Caco-2 (cell line): ENCODE results near the gene OPA1. TPM values are rescaled to one million over a fixed set of nuclear protein-coding genes. Genes with fewer than 3 reads are reported as not detected.

Experiments used
- BruUV-seq: library from RNA; stranded (reverse); fragments of 400-500 nt; replicated peaks from 2 replicates; lab custom pipeline; 2021; lab: Mats Ljungman, UMichigan
- CTCF ChIA-PET: fragments of 300-600 bp; sonication (Branson Sonifier 250); formaldehyde crosslinking; loops from one replicate; lab custom pipeline; 2022; ENCODE audit warnings: antibody characterized with exemption; lab: Charles Lee
- POLR2A ChIA-PET: fragments of 300-600 bp; sonication (Branson Sonifier 250); formaldehyde crosslinking; loops from one replicate; lab custom pipeline; 2022; ENCODE audit warnings: antibody characterized with exemption; lab: Charles Lee
- DNase-seq, 2 experiments: peaks; one replicate each; pipeline versions ENCODE4 v3.0.0 to v3.0.0-alpha.2; 2020 to 2022
- H3K27me3 ChIP-seq: replicated peaks from 2 replicates; pipeline ENCODE4 v1.6.0; 2011; ENCODE audit warnings: low read length; ENCODE audit not compliant: control insufficient read depth, insufficient read depth
- H3K36me3 ChIP-seq: 2 replicates; pipeline ENCODE4 v1.5.1; 2011; ENCODE audit warnings: low read length; ENCODE audit not compliant: control insufficient read depth, insufficient read depth
- H3K4me1 ChIP-seq: fragments of 250-450 bp; sonication (Bioruptor Pico); 2 replicates; pipeline ENCODE4 v1.5.1; 2020; ENCODE audit warnings: mild to moderate bottlenecking
- H3K4me3 ChIP-seq: 2 replicates; pipeline ENCODE4 v1.5.1; 2011; ENCODE audit warnings: low read depth, mild to moderate bottlenecking, control low read depth, low read length
- H3K9me3 ChIP-seq: fragments of 250-450 bp; sonication (Bioruptor Pico); 2 replicates; pipeline ENCODE4 v1.5.1; 2020; ENCODE audit warnings: mild to moderate bottlenecking, moderate library complexity
- H3K27ac Mint-ChIP-seq: one replicate; pipeline ENCODE4 v1.8.0; 2022; ENCODE audit warnings: mixed read lengths; ENCODE audit not compliant: unreplicated experiment
- H3K27me3 Mint-ChIP-seq: one replicate; pipeline ENCODE4 v1.8.0; 2022; ENCODE audit warnings: mixed read lengths; ENCODE audit not compliant: insufficient read depth, unreplicated experiment
- H3K36me3 Mint-ChIP-seq: one replicate; pipeline ENCODE4 v1.8.0; 2022; ENCODE audit warnings: mild to moderate bottlenecking, mixed read lengths; ENCODE audit not compliant: insufficient read depth, unreplicated experiment
- H3K4me1 Mint-ChIP-seq: one replicate; pipeline ENCODE4 v1.8.0; 2022; ENCODE audit warnings: low read depth, mixed read lengths; ENCODE audit not compliant: unreplicated experiment
- H3K4me3 Mint-ChIP-seq: one replicate; pipeline ENCODE4 v1.8.0; 2022; ENCODE audit warnings: mild to moderate bottlenecking, moderate library complexity, mixed read lengths; ENCODE audit not compliant: unreplicated experiment
- H3K9me3 Mint-ChIP-seq: one replicate; pipeline ENCODE4 v1.8.0; 2022; ENCODE audit warnings: mixed read lengths; ENCODE audit not compliant: unreplicated experiment
- intact Hi-C: fragments of 100-400 bp; cut with micrococcal nuclease; formaldehyde crosslinking; loops from one replicate; pipeline ENCODE4 v1.10.0; 2022; ENCODE audit not compliant: unreplicated experiment
- total RNA-seq: library from RNA; stranded (reverse); gene quantifications from 2 replicates; pipeline ENCODE4 v1.2.3, GENCODE V29; 2022
- TF ChIP-seq, protein P1 (sequence below), 2 experiments: fragments of 200-600 bp in 1 of 2; IDR thresholded peaks; 1 replicate in 1 of 2; 2 replicates in 1 of 2; pipeline versions ENCODE4 v1.5.1 to v1.8.0; 2011 to 2022; ENCODE audit warnings: antibody characterized with exemption in 1 of 2, control low read depth in 1 of 2, inconsistent platforms in 1 of 2, low read depth in 1 of 2, low read length in 1 of 2, mild to moderate bottlenecking in 1 of 2, moderate library complexity in 1 of 2; ENCODE audit not compliant: insufficient read depth in 1 of 2, severe bottlenecking in 1 of 2, unreplicated experiment in 1 of 2

OPA1 gene
- total RNA-seq, 1 experiment from 2014 or later = 61.4 TPM

GRCh38 chr3:193710286-193711165 is 117.5 kb downstream of the OPA1 start:
- no peaks in the 10 kb centered on the region for H3K27me3 Mint-ChIP-seq
- TF ChIP-seq, protein P1, sequence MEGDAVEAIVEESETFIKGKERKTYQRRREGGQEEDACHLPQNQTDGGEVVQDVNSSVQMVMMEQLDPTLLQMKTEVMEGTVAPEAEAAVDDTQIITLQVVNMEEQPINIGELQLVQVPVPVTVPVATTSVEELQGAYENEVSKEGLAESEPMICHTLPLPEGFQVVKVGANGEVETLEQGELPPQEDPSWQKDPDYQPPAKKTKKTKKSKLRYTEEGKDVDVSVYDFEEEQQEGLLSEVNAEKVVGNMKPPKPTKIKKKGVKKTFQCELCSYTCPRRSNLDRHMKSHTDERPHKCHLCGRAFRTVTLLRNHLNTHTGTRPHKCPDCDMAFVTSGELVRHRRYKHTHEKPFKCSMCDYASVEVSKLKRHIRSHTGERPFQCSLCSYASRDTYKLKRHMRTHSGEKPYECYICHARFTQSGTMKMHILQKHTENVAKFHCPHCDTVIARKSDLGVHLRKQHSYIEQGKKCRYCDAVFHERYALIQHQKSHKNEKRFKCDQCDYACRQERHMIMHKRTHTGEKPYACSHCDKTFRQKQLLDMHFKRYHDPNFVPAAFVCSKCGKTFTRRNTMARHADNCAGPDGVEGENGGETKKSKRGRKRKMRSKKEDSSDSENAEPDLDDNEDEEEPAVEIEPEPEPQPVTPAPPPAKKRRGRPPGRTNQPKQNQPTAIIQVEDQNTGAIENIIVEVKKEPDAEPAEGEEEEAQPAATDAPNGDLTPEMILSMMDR (IDR thresholded peaks at IDR 0.05; ENCODE audit: insufficient read depth in 1 of 2, low read depth in 1 of 2, low read length in 1 of 2, severe bottlenecking in 1 of 2, unreplicated experiment in 1 of 2) = no peak
- BruUV-seq = no TSS peak
- H3K4me1 Mint-ChIP-seq = no peaks in the 10 kb centered on the region
- intact Hi-C loops = no loop called here
- no peak for DNase-seq
- POLR2A ChIA-PET = no interaction called here
- H3K36me3 ChIP-seq = no peaks in the 10 kb centered on the region
- H3K27ac Mint-ChIP-seq = no peak overlapping the region
- H3K4me3 ChIP-seq = no peak overlapping the region
- H3K4me1 ChIP-seq = no peaks in the 10 kb centered on the region
- no peaks in the 10 kb centered on the region for H3K36me3 Mint-ChIP-seq
- H3K9me3 ChIP-seq = peaks cover 11% of the 10 kb centered on the region
- CTCF ChIA-PET = no interaction called here
- no peak overlapping the region for H3K4me3 Mint-ChIP-seq
- H3K9me3 Mint-ChIP-seq = peaks cover 18% of the 10 kb centered on the region
- no peaks in the 10 kb centered on the region for H3K27me3 ChIP-seq

GRCh38 chr3:193711166-193711485 is 118.1 kb downstream of the OPA1 start:
- ChIA-PET CTCF (no interaction called here), POLR2A (no interaction called here)
- intact Hi-C loops = no loop called here
- Histone ChIP-seq H3K36me3 (no peaks in the 10 kb centered on the region), H3K4me1 (no peaks in the 10 kb centered on the region), H3K27me3 (no peaks in the 10 kb centered on the region), H3K9me3 (peaks cover 16% of the 10 kb centered on the region), H3K4me3 (no peak overlapping the region)
- Mint-ChIP-seq H3K4me3 (no peak overlapping the region), H3K27ac (no peak overlapping the region), H3K9me3 (peaks cover 21% of the 10 kb centered on the region), H3K4me1 (no peaks in the 10 kb centered on the region), H3K36me3 (no peaks in the 10 kb centered on the region), H3K27me3 (no peaks in the 10 kb centered on the region)
- no TSS peak for BruUV-seq
- no peak for DNase-seq
- TF ChIP-seq, protein P1 (IDR thresholded peaks at IDR 0.05; ENCODE audit: insufficient read depth in 1 of 2, low read depth in 1 of 2, low read length in 1 of 2, severe bottlenecking in 1 of 2, unreplicated experiment in 1 of 2) = no peak

DNA sequence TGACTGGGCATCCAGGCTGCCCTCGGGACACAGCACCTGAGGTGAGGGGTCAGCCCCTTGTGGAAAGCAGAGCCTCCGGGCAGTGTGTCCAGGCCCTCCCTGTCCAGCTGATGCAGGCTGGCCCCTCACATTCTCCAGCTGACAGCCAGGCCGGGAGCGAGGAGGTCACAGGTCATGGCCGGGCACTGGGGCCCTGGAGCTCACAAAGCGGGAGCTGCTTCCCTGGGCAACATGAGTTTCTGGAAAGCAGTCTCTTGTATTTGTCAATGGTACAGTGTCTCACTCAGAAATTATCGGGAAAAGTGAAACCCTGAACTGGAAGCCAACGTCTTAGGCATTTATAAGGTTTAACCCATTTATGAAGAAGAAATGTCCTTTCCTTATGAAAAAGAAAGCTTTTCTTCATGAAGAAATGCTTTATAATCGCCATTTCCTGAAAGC is 118.5 kb downstream of the OPA1 start:
- POLR2A ChIA-PET = no interaction called here
- H3K4me3 ChIP-seq = no peak overlapping the region
- H3K27ac Mint-ChIP-seq = no peak overlapping the region
- DNase-seq = no peak
- no peaks in the 10 kb centered on the region for H3K27me3 ChIP-seq
- no peaks in the 10 kb centered on the region for H3K36me3 Mint-ChIP-seq
- no TSS peak for BruUV-seq
- no peaks in the 10 kb centered on the region for H3K4me1 Mint-ChIP-seq
- H3K36me3 ChIP-seq = no peaks in the 10 kb centered on the region
- H3K27me3 Mint-ChIP-seq = no peaks in the 10 kb centered on the region
- TF ChIP-seq, protein P1 (IDR thresholded peaks at IDR 0.05; ENCODE audit: insufficient read depth in 1 of 2, low read depth in 1 of 2, low read length in 1 of 2, severe bottlenecking in 1 of 2, unreplicated experiment in 1 of 2) = no peak
- peaks cover 16% of the 10 kb centered on the region for H3K9me3 ChIP-seq
- CTCF ChIA-PET = no interaction called here
- intact Hi-C loops = no loop called here
- no peaks in the 10 kb centered on the region for H3K4me1 ChIP-seq
- H3K4me3 Mint-ChIP-seq = no peak overlapping the region
- H3K9me3 Mint-ChIP-seq = peaks cover 21% of the 10 kb centered on the region
